ENCODE results near the gene ADTRP. TPM values are rescaled to one million over a fixed set of nuclear protein-coding genes. Genes with fewer than 3 reads are reported as not detected.

ADTRP gene
- total RNA-seq, 1 experiment from 2014 or later = 0.86 TPM

- H3K4me1 ChIP-seq (ENCODE audit: control insufficient read depth in 1 of 2, insufficient read depth in 2 of 2, low read length in 2 of 2) = no peaks in the 10 kb centered on the region
- intact Hi-C loops (cut with micrococcal nuclease) = no loop called here
- POLR2A ChIA-PET = no interaction called here
- H2AFZ ChIP-seq (ENCODE audit: low read depth, low read length, poor library complexity, severe bottlenecking) = no peak overlapping the region
- no peaks in the 10 kb centered on the region for H4K20me1 ChIP-seq (ENCODE audit: insufficient read depth)
- BruUV-seq (replicated peaks) = no TSS peak
- DNase-seq (ENCODE audit: low read depth, low spot score) = no peak
- no peak overlapping the region for H3K4me2 ChIP-seq (ENCODE audit: low read length)
- TF ChIP-seq SIN3A (IDR thresholded peaks at IDR 0.05; ENCODE audit: low read depth) (no peak), ELF1 (IDR thresholded peaks at IDR 0.05; ENCODE audit: borderline replicate concordance, low read depth) (no peak), SP1 (IDR thresholded peaks at IDR 0.05; ENCODE audit: low read depth) (no peak), YY1 (IDR thresholded peaks at IDR 0.05; ENCODE audit: extremely low read depth, insufficient replicate concordance, low read depth, low read length) (no peak), ZBTB33 (IDR thresholded peaks at IDR 0.05; ENCODE audit: extremely low read depth, insufficient replicate concordance, low read length) (no peak), EGR1 (IDR thresholded peaks at IDR 0.05; ENCODE audit: low read depth) (no peak), ZNF274 (IDR thresholded peaks at IDR 0.05; ENCODE audit: low read depth, low read length) (no peak), CEBPB (IDR thresholded peaks at IDR 0.05; ENCODE audit: low read depth) (no peak), CBX3 (IDR thresholded peaks at IDR 0.05; ENCODE audit: low read depth) (no peak), SRF (IDR thresholded peaks at IDR 0.05; ENCODE audit: low read depth) (no peak), POLR2AphosphoS5 (IDR thresholded peaks at IDR 0.05; ENCODE audit: low read depth, low read length) (no peak), CTCF (IDR thresholded peaks at IDR 0.05 in 2 of 3, conservative IDR thresholded peaks at IDR 0.05 in 1 of 3; ENCODE audit: borderline replicate concordance in 1 of 3, insufficient read depth in 1 of 3, low read depth in 2 of 3, low read length in 2 of 3) (no peak), EZH2 (IDR thresholded peaks at IDR 0.05) (no peak), FOSL1 (IDR thresholded peaks at IDR 0.05; ENCODE audit: low read depth) (no peak), RAD21 (IDR thresholded peaks at IDR 0.05; ENCODE audit: low read depth) (no peak), ZFX (IDR thresholded peaks at IDR 0.05) (no peak), EZH2phosphoT487 (IDR thresholded peaks at IDR 0.05; ENCODE audit: borderline replicate concordance) (no peak)
- TF ChIP-seq, protein P1, sequence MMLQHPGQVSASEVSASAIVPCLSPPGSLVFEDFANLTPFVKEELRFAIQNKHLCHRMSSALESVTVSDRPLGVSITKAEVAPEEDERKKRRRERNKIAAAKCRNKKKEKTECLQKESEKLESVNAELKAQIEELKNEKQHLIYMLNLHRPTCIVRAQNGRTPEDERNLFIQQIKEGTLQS (IDR thresholded peaks at IDR 0.05) = no peak
- TF ChIP-seq, protein P2, sequence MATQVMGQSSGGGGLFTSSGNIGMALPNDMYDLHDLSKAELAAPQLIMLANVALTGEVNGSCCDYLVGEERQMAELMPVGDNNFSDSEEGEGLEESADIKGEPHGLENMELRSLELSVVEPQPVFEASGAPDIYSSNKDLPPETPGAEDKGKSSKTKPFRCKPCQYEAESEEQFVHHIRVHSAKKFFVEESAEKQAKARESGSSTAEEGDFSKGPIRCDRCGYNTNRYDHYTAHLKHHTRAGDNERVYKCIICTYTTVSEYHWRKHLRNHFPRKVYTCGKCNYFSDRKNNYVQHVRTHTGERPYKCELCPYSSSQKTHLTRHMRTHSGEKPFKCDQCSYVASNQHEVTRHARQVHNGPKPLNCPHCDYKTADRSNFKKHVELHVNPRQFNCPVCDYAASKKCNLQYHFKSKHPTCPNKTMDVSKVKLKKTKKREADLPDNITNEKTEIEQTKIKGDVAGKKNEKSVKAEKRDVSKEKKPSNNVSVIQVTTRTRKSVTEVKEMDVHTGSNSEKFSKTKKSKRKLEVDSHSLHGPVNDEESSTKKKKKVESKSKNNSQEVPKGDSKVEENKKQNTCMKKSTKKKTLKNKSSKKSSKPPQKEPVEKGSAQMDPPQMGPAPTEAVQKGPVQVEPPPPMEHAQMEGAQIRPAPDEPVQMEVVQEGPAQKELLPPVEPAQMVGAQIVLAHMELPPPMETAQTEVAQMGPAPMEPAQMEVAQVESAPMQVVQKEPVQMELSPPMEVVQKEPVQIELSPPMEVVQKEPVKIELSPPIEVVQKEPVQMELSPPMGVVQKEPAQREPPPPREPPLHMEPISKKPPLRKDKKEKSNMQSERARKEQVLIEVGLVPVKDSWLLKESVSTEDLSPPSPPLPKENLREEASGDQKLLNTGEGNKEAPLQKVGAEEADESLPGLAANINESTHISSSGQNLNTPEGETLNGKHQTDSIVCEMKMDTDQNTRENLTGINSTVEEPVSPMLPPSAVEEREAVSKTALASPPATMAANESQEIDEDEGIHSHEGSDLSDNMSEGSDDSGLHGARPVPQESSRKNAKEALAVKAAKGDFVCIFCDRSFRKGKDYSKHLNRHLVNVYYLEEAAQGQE (IDR thresholded peaks at IDR 0.05; ENCODE audit: low read depth) = no peak
- H3K27ac ChIP-seq (ENCODE audit: low read depth, low read length) = no peak overlapping the region
- H3K36me3 ChIP-seq (ENCODE audit: control insufficient read depth in 1 of 2, insufficient read depth in 2 of 2, low read length in 2 of 2) = no peaks in the 10 kb centered on the region
- H3K4me3 ChIP-seq (replicated peaks in 1 of 2; ENCODE audit: low read depth in 1 of 2, low read length in 2 of 2) = no peak overlapping the region
- H3K9ac ChIP-seq (ENCODE audit: low read length) = no peak overlapping the region
- H3K79me2 ChIP-seq (ENCODE audit: insufficient read depth, low read length) = no peaks in the 10 kb centered on the region
- H3K27me3 ChIP-seq (ENCODE audit: insufficient read depth, low read length) = no peaks in the 10 kb centered on the region
- CTCF ChIA-PET = no interaction called here
- H3K9me2 ChIP-seq (ENCODE audit: insufficient read depth) = no peaks in the 10 kb centered on the region
- RAD21 ChIA-PET (ENCODE audit: low non-redundant PET in 1 of 2, low total read pairs in 2 of 2, uncharacterized antibody in 2 of 2, unreplicated experiment in 2 of 2) = no interaction called here
- no peaks in the 10 kb centered on the region for H3K9me3 ChIP-seq (ENCODE audit: control insufficient read depth in 1 of 2, insufficient read depth in 1 of 2, low read depth in 1 of 2, low read length in 2 of 2)
- ATAC-seq = no peak
Measured at GRCh38 chr6:11750682-11751081, 27.9 kb downstream of the ADTRP start.

Data from HCT116 (cell line).